Upper lobe of left lung (tissue), 4 donors: Measurements from ENCODE around the gene SDK2.

Experiments used
- POLR2A ChIP-seq, 4 donors: fragments of 450-650 bp; IDR thresholded peaks; one replicate each; pipeline ENCODE4 v1.5.1; 2016 to 2017; ENCODE audit warnings: antibody characterized with exemption in 4 of 4, mild to moderate bottlenecking in 2 of 4
- TF ChIP-seq, protein P1 (sequence below), 6 experiments: fragments of 450-650 bp in 4 of 6; fragments of 200-600 bp in 2 of 6; sonication (generic) in 2 of 6; IDR thresholded peaks; one replicate each; pipeline ENCODE4 v1.5.1; 2016 to 2019; ENCODE audit warnings: antibody characterized with exemption in 6 of 6

DNA sequence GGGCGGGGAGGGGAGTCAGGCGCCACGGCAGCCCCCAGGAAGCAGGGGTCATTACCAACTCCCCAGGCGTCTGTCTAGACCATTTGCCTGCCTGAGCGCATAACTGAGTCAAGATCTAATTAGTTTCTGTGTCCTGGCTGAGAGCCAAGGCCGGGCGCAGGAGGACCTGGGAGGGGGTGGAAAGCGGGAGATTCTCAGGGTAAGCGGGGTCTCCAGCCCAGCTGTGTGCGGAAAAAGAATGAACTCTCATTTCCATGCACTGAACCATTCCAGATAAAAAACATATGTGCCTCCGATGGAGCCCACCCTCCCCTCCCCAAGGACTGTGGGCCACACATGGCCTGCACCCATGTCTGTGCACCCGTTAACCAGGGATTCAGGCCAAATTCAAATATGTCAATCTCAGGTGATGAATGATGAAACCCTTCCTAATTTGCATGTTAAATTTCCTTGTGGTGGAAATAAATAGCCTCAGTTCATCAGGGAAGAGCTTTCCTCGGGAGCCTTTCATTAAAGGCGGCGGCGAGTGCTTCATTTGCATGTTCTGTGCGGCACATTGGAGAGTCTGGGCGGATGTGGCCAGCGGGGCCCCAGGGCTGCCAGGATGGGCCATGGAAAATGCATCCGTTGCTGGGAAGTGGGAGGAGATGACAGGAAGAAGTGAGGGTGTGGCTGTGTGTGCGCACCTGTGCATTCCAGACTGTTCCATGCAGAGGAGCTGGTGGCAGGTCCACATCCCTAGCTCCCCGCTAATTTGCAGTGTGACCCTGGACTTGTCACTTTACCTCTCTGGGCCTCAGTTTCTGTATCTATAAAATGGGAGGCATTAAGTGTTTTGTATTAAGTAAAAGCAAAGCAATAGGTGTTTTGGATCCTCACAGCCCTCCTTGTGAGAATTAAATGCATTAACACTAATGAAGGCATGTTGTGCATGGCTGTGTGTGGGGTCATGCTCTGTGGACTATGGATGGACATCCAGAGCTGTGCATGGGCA, 151.1 kb downstream of the SDK2 start:
- TF ChIP-seq, protein P1, sequence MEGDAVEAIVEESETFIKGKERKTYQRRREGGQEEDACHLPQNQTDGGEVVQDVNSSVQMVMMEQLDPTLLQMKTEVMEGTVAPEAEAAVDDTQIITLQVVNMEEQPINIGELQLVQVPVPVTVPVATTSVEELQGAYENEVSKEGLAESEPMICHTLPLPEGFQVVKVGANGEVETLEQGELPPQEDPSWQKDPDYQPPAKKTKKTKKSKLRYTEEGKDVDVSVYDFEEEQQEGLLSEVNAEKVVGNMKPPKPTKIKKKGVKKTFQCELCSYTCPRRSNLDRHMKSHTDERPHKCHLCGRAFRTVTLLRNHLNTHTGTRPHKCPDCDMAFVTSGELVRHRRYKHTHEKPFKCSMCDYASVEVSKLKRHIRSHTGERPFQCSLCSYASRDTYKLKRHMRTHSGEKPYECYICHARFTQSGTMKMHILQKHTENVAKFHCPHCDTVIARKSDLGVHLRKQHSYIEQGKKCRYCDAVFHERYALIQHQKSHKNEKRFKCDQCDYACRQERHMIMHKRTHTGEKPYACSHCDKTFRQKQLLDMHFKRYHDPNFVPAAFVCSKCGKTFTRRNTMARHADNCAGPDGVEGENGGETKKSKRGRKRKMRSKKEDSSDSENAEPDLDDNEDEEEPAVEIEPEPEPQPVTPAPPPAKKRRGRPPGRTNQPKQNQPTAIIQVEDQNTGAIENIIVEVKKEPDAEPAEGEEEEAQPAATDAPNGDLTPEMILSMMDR (IDR thresholded peaks at IDR 0.05) = no peak
- no peak for TF ChIP-seq POLR2A (IDR thresholded peaks at IDR 0.05)
